WTC11 (cell line): ENCODE measurements around the gene LYST. TPM values are rescaled to one million over a fixed set of nuclear protein-coding genes. Genes with fewer than 3 reads are reported as not detected.

Experiments used
- ATAC-seq: fragments of 200-7000 bp; cut with Tn5 transposase; 2 replicates; pipeline ENCODE4 v1.10.0; 2021; ENCODE audit warnings: mild to moderate bottlenecking, moderate library complexity
- CTCF ChIA-PET: fragments of 300-600 bp; sonication (Branson Sonifier 250); formaldehyde crosslinking; loops from one replicate; lab custom pipeline; 2021; ENCODE audit warnings: antibody characterized with exemption; lab: Charles Lee
- POLR2A ChIA-PET: fragments of 350-600 bp; sonication (Branson Sonifier 250); formaldehyde crosslinking; loops from one replicate; lab custom pipeline; 2021; ENCODE audit warnings: antibody characterized with exemption; lab: Charles Lee
- DNase-seq: peaks from one replicate; pipeline ENCODE4 v3.0.0; 2021; ENCODE audit warnings: low spot score
- H3K27ac Mint-ChIP-seq: 2 replicates; pipeline ENCODE4 v1.8.0; 2021; ENCODE audit warnings: mixed read lengths
- H3K27me3 Mint-ChIP-seq: 2 replicates; pipeline ENCODE4 v1.8.0; 2021; ENCODE audit warnings: low read depth, mild to moderate bottlenecking, moderate library complexity, mixed read lengths
- H3K36me3 Mint-ChIP-seq: 2 replicates; pipeline ENCODE4 v1.8.0; 2021; ENCODE audit warnings: mixed read lengths
- H3K4me1 Mint-ChIP-seq: 2 replicates; pipeline ENCODE4 v1.8.0; 2022; ENCODE audit warnings: mixed read lengths
- H3K4me3 Mint-ChIP-seq: 2 replicates; pipeline ENCODE4 v1.8.0; 2021; ENCODE audit warnings: mild to moderate bottlenecking, moderate library complexity, mixed read lengths
- H3K9me3 Mint-ChIP-seq: 2 replicates; pipeline ENCODE4 v1.8.0; 2021; ENCODE audit warnings: mixed read lengths
- CREM ChIP-seq: sonication (generic); formaldehyde crosslinking; IDR thresholded peaks from 2 replicates; pipeline ENCODE4 v1.8.1; 2022; ENCODE audit warnings: mild to moderate bottlenecking, missing genetic modification reagents, moderate library complexity
- FOXK1 ChIP-seq: sonication (generic); formaldehyde crosslinking; IDR thresholded peaks from 2 replicates; pipeline ENCODE4 v1.8.0; 2022; ENCODE audit warnings: mild to moderate bottlenecking, moderate library complexity, missing genetic modification reagents
- JAZF1 ChIP-seq: fragments of 250-450 bp; sonication (Bioruptor Pico); IDR thresholded peaks from 2 replicates; pipeline ENCODE4 v1.9.0; 2021; ENCODE audit warnings: moderate library complexity, mild to moderate bottlenecking, inconsistent platforms
- NFYB ChIP-seq: sonication (generic); formaldehyde crosslinking; conservative IDR thresholded peaks from 2 replicates; pipeline ENCODE4 v1.8.0; 2022; ENCODE audit warnings: low read depth, missing genetic modification reagents
- NR2C2 ChIP-seq: sonication (generic); formaldehyde crosslinking; IDR thresholded peaks from 2 replicates; pipeline ENCODE4 v1.8.0; 2022; ENCODE audit warnings: mild to moderate bottlenecking, missing genetic modification reagents
- RELA ChIP-seq: sonication (generic); formaldehyde crosslinking; IDR thresholded peaks from 2 replicates; pipeline ENCODE4 v1.8.1; 2022; ENCODE audit warnings: missing genetic modification reagents, mild to moderate bottlenecking, borderline replicate concordance
- RORB ChIP-seq: fragments of 250-450 bp; sonication (Bioruptor Pico); IDR thresholded peaks from 2 replicates; pipeline ENCODE4 v1.9.0; 2021; ENCODE audit warnings: mild to moderate bottlenecking
- microRNA-seq: library from miRNA; unstranded; fragments of <30 nt; microRNA quantifications from one replicate; pipeline ENCODE4 v1.2.0, GENCODE V29; 2022; ENCODE audit warnings: borderline number of aligned reads
- total RNA-seq: library from RNA; stranded (reverse); gene quantifications from 3 replicates; pipeline ENCODE4 v1.2.3, GENCODE V29; 2021
- TF ChIP-seq, protein P1 (sequence below): sonication (generic); formaldehyde crosslinking; conservative IDR thresholded peaks from 2 replicates; pipeline ENCODE4 v1.8.1; 2022; ENCODE audit warnings: mild to moderate bottlenecking, missing genetic modification reagents
- TF ChIP-seq, protein P2 (sequence below): sonication (generic); formaldehyde crosslinking; IDR thresholded peaks from 2 replicates; pipeline ENCODE4 v1.8.1; 2023; ENCODE audit warnings: mild to moderate bottlenecking, missing genetic modification reagents, moderate library complexity
- TF ChIP-seq, protein P3 (sequence below): fragments of 250-450 bp; sonication (Bioruptor Pico); conservative IDR thresholded peaks from 2 replicates; pipeline ENCODE4 v1.9.0; 2021; ENCODE audit warnings: mild to moderate bottlenecking

Gene LYST
- total RNA-seq, 1 experiment from 2014 or later = 0.59 TPM

DNA sequence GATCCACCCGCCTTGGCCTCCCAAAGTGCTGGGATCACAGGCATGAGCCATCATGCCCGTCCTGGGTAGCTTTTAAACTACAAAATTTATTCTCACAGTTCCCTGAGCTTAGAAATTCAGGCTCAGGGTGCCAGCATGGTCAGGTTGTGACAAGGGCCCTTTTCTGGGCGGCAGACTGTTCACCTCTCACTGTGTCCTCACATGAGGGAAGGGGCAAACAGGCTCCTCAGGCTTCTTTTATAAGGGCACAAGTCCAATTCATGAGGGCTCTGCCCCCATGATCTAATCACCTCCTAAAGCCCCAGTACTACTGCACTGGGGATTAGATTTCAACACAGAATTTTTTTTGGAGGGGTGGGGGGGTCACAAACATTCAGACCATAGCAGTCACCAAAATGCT lies 253.9 kb downstream of the LYST start:
- H3K27me3 Mint-ChIP-seq = no peaks in the 10 kb centered on the region; the same call in 1 of the 2 replicates
- POLR2A ChIA-PET = no interaction called here

More for the DNA sequence above, 253.9 kb downstream of the LYST start:
- H3K4me3 Mint-ChIP-seq = no peak overlapping the region
- H3K4me1 Mint-ChIP-seq = peaks cover 6% of the 10 kb centered on the region
- H3K27ac Mint-ChIP-seq = no peak overlapping the region
- H3K36me3 Mint-ChIP-seq = no peaks in the 10 kb centered on the region; the same call in 1 of the 2 replicates
- ATAC-seq = no peak
- H3K9me3 Mint-ChIP-seq = no peaks in the 10 kb centered on the region
- TF ChIP-seq, protein P1, sequence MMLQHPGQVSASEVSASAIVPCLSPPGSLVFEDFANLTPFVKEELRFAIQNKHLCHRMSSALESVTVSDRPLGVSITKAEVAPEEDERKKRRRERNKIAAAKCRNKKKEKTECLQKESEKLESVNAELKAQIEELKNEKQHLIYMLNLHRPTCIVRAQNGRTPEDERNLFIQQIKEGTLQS (CRISPR knock-in tag) = no peak
- no peak for TF ChIP-seq RORB
- no peak for TF ChIP-seq RELA
- no peak for TF ChIP-seq CREM (CRISPR knock-in tag)
- no peak for TF ChIP-seq FOXK1 (CRISPR knock-in tag)
- TF ChIP-seq NR2C2 (CRISPR knock-in tag) = no peak
- TF ChIP-seq, protein P2, sequence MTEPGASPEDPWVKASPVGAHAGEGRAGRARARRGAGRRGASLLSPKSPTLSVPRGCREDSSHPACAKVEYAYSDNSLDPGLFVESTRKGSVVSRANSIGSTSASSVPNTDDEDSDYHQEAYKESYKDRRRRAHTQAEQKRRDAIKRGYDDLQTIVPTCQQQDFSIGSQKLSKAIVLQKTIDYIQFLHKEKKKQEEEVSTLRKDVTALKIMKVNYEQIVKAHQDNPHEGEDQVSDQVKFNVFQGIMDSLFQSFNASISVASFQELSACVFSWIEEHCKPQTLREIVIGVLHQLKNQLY (CRISPR knock-in tag) = no peak
- TF ChIP-seq NFYB (CRISPR knock-in tag) = no peak
- TF ChIP-seq JAZF1 (CRISPR knock-in tag) = no peak
- TF ChIP-seq, protein P3, sequence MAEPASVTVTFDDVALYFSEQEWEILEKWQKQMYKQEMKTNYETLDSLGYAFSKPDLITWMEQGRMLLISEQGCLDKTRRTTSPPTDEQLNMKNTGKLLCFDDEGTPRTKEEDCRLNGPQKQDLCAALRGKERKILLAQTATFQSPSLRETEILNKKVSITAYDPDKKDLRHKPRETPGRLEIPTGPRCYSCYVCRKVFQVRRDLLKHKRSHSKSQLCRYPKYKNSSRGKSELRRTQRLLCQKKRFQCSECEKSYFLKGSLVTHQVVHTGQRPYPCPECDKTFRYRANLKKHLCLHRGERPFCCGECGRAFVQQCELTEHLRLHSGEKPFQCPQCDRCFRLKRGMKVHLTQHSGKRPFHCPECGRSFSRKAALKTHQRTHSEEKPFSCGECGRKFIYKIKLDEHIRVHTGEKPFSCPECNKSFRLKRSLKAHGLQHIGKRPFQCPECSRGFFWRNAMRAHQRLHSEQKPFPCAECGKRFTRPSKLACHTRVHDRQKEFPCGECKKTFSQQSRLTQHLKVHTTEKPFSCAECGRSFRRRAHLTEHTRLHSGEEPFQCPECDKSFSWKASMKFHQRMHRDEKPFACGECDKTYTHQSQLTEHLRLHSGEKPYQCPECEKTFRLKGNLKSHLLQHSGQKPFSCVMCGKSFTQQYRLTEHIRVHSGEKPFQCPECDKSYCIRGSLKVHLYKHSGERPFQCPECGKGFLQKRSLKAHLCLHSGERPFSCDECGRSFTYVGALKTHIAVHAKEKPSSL = no peak
- TF ChIP-seq, all 79 proteins: peak for 0
- CTCF ChIA-PET = interaction anchor here (4.3 kb wide), 1 partner anchor 12 kb away, joined by 41 read pairs; no protein-coding TSS in a partner anchor
- DNase-seq = no peak

Small RNAs within 50 kb of the gene (microRNA-seq; reads per million reads assigned to microRNA genes)
- not detected for gene MIR1537

Other genes starting within 250 kb of the LYST start
- 38.3 to 40.9 TPM (median 40.8 TPM) in 3 replicates for gene GNG4, start 217.1 kb downstream of the LYST start, total RNA-seq
- gene NID1, start 198.2 kb upstream of the LYST start, total RNA-seq = 19.2 to 29.8 TPM (median 28.6 TPM) in 3 replicates